HEK293T (cell line): Measurements from ENCODE around the gene CNTN5.

Experiments
- ARNT ChIP-seq: fragments of 450-650 bp; IDR thresholded peaks from 2 replicates; pipeline ENCODE4 v1.6.1; 2017; ENCODE audit warnings: mild to moderate bottlenecking
- BHLHE40 ChIP-seq: fragments of 450-650 bp; IDR thresholded peaks from 2 replicates; pipeline ENCODE4 v1.6.1; 2016; ENCODE audit warnings: mild to moderate bottlenecking, moderate library complexity, borderline replicate concordance
- CTBP1 ChIP-seq: fragments of 450-650 bp; IDR thresholded peaks from 2 replicates; pipeline ENCODE4 v1.6.1; 2016; ENCODE audit warnings: borderline replicate concordance
- ELF4 ChIP-seq: fragments of 450-650 bp; IDR thresholded peaks from 2 replicates; pipeline ENCODE4 v1.6.1; 2017; ENCODE audit warnings: antibody characterized with exemption
- FOXA1 ChIP-seq: fragments of 450-650 bp; IDR thresholded peaks from 2 replicates; pipeline ENCODE4 v1.6.1; 2016; ENCODE audit warnings: mild to moderate bottlenecking
- FOXK2 ChIP-seq: fragments of 450-650 bp; IDR thresholded peaks from 2 replicates; pipeline ENCODE4 v1.6.1; 2016; ENCODE audit warnings: mild to moderate bottlenecking
- L3MBTL2 ChIP-seq: fragments of 450-650 bp; conservative IDR thresholded peaks from 2 replicates; pipeline ENCODE4 v1.6.1; 2016; ENCODE audit warnings: mild to moderate bottlenecking
- SP1 ChIP-seq: fragments of 450-650 bp; IDR thresholded peaks from 2 replicates; pipeline ENCODE4 v1.6.1; 2017
- SUZ12 ChIP-seq: fragments of 450-650 bp; IDR thresholded peaks from 2 replicates; pipeline ENCODE4 v1.6.1; 2016; ENCODE audit warnings: mild to moderate bottlenecking
- TARDBP ChIP-seq: fragments of 450-650 bp; IDR thresholded peaks from 2 replicates; pipeline ENCODE4 v1.6.1; 2016
- TF ChIP-seq, protein P1 (sequence below): fragments of 450-650 bp; IDR thresholded peaks from 2 replicates; pipeline ENCODE4 v1.6.1; 2016

- TF ChIP-seq ELF4: no peak
- TF ChIP-seq L3MBTL2: no peak
- no peak for TF ChIP-seq ARNT
- no peak for TF ChIP-seq SP1
- no peak for TF ChIP-seq BHLHE40
- no peak for TF ChIP-seq FOXA1
- no peak for TF ChIP-seq SUZ12
- TF ChIP-seq, protein P1, sequence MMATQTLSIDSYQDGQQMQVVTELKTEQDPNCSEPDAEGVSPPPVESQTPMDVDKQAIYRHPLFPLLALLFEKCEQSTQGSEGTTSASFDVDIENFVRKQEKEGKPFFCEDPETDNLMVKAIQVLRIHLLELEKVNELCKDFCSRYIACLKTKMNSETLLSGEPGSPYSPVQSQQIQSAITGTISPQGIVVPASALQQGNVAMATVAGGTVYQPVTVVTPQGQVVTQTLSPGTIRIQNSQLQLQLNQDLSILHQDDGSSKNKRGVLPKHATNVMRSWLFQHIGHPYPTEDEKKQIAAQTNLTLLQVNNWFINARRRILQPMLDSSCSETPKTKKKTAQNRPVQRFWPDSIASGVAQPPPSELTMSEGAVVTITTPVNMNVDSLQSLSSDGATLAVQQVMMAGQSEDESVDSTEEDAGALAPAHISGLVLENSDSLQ: no peak
- TF ChIP-seq CTBP1: no peak
- TF ChIP-seq FOXK2: no peak
- no peak for TF ChIP-seq TARDBP
Observed at GRCh38 chr11:100397401-100397800, 1376.7 kb downstream of the CNTN5 start.
